A673 (cell line): ENCODE results near the gene B3GAT2. TPM values are rescaled to one million over a fixed set of nuclear protein-coding genes. Genes with fewer than 3 reads are reported as not detected.
A peak's percentile ranks its signal among the peaks of the same experiment; 100 is the strongest.

Experiments
- BruUV-seq: library from RNA; stranded (reverse); fragments of 400-500 nt; replicated peaks from 2 replicates; lab custom pipeline; 2021; lab: Mats Ljungman, UMichigan
- CTCF ChIA-PET: fragments of 300-600 bp; sonication (Branson Sonifier 250); formaldehyde crosslinking; loops from one replicate; lab custom pipeline; 2022; ENCODE audit warnings: antibody characterized with exemption; lab: Charles Lee
- POLR2A ChIA-PET: fragments of 300-600 bp; sonication (Branson Sonifier 250); formaldehyde crosslinking; loops from one replicate; lab custom pipeline; 2022; ENCODE audit warnings: antibody characterized with exemption; ENCODE audit not compliant: low non-redundant PET; lab: Charles Lee
- DNase-seq: peaks from one replicate; pipeline ENCODE4 v3.0.0-alpha.2; 2015; ENCODE audit warnings: low spot score
- H3K27ac ChIP-seq: fragments of 200-600 bp; sonication (generic); 2 replicates; pipeline ENCODE4 v1.5.1; 2016; ENCODE audit warnings: mixed run types, low read depth, mild to moderate bottlenecking, mixed read lengths, antibody characterized with exemption, low read length; ENCODE audit not compliant: poor library complexity, severe bottlenecking
- H3K27me3 ChIP-seq: fragments of 200-600 bp; sonication (generic); replicated peaks from 2 replicates; pipeline ENCODE4 v1.6.1; 2017; ENCODE audit warnings: mixed run types, low read depth, mild to moderate bottlenecking, mixed read lengths, antibody characterized with exemption, low read length; ENCODE audit not compliant: insufficient read depth, poor library complexity
- H3K36me3 ChIP-seq: fragments of 200-600 bp; sonication (generic); 2 replicates; pipeline ENCODE4 v1.6.1; 2016; ENCODE audit warnings: mixed run types, mild to moderate bottlenecking, mixed read lengths, antibody characterized with exemption, low read length; ENCODE audit not compliant: insufficient read depth, poor library complexity, severe bottlenecking
- H3K4me1 ChIP-seq: fragments of 200-600 bp; sonication (generic); 2 replicates; pipeline ENCODE4 v1.6.1; 2017; ENCODE audit warnings: mixed run types, mild to moderate bottlenecking, mixed read lengths, antibody characterized with exemption, low read length; ENCODE audit not compliant: insufficient read depth, poor library complexity, severe bottlenecking
- H3K4me3 ChIP-seq: fragments of 200-600 bp; sonication (generic); 2 replicates; pipeline ENCODE4 v1.5.1; 2016; ENCODE audit warnings: low read depth, mixed run types, mild to moderate bottlenecking, mixed read lengths, low read length; ENCODE audit not compliant: poor library complexity, severe bottlenecking
- H3K9me3 ChIP-seq: fragments of 200-600 bp; sonication (generic); 2 replicates; pipeline ENCODE4 v1.6.1; 2016; ENCODE audit warnings: mixed run types, low read depth, mild to moderate bottlenecking, mixed read lengths, antibody characterized with exemption, low read length; ENCODE audit not compliant: poor library complexity, severe bottlenecking
- CTCF ChIP-seq: fragments of 300-800, 200-600 bp; sonication (generic); conservative IDR thresholded peaks from 2 replicates; pipeline ENCODE4 v1.5.1; 2017; ENCODE audit warnings: low read depth, mild to moderate bottlenecking, antibody characterized with exemption, low read length, moderate library complexity, mixed read lengths
- EZH2 ChIP-seq: fragments of 200-600 bp; sonication (generic); IDR thresholded peaks from 2 replicates; pipeline ENCODE4 v1.6.1; 2017; ENCODE audit warnings: borderline replicate concordance, low read depth, mild to moderate bottlenecking, mixed read lengths, antibody characterized with exemption, low read length; ENCODE audit not compliant: poor library complexity, severe bottlenecking
- intact Hi-C: fragments of 100-400 bp; cut with micrococcal nuclease; formaldehyde crosslinking; loops from one replicate; pipeline ENCODE4 v1.10.0; 2022; ENCODE audit not compliant: unreplicated experiment
- total RNA-seq: library from RNA; stranded (reverse); gene quantifications from 2 replicates; pipeline ENCODE4 v1.2.3, GENCODE V29; 2021

B3GAT2 gene
- total RNA-seq, 1 experiment from 2014 or later, result not detected

DNA sequence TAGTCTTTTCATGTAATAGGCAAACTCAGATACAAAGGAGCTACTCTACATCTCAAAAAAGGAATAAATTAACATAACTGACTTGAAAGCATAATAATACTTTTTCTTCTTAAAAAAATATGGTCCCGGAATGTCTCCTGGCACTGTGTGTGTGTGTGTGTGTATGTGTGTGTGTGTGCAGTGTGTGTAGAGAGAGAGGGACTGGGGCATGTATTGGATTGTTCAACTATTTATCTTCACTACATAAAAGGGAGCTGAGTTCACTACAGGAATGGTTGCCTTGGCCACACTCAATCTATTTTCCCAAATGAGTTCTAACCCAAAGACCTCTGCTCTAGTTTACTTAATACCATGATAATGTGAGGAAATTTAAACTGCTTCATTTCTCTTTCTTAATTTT is 51.1 kb downstream of the B3GAT2 start:
- Histone ChIP-seq H3K27me3 (no peaks in the 10 kb centered on the region), H3K4me3 (no peak overlapping the region), H3K4me1 (no peaks in the 10 kb centered on the region), H3K9me3 (no peaks in the 10 kb centered on the region), H3K36me3 (no peaks in the 10 kb centered on the region), H3K27ac (no peak overlapping the region)
- intact Hi-C loops, result no loop called here
- no peak for DNase-seq
- ChIA-PET CTCF (interaction anchor here (0.6 kb wide), 1 partner anchor 44 kb away, joined by 3 read pairs; no protein-coding TSS in a partner anchor), POLR2A (no interaction called here)
- no TSS peak for BruUV-seq
- TF ChIP-seq CTCF, result no peak
- TF ChIP-seq EZH2, result no peak

DNA sequence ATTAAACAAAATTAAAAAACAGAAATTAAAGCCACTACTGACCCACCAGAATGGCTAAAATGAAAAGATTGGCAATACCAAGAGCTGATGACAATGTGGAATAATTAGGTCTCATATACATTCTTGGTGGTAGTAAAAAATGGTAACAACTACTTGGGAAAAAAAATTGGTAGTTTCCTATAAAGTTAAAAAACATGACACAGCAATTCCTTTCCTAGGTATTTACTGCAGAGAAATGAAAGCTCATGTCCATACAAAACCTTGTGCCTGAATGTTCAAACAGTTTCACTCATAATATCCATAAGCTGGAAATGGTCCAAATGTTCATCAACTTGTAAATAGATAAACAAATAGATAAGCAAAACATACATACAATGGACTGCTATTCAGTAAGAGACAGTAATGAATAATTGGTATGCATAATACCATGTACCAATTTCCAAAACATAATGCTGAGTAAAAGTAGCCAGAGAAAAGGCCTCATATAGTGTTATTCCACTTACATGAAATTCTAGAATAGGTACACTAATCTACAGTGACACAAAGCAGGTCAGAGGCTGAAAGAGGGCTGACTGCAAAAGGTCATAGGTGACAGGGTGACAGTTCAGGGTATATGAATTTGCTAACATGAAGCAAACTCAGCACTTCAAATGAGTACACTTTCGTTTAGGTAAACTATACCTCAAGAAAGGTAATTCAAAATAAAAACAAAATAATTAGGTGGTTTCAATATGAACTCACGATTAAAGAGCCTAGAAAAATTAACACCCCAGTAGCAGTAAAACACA is 53.0 kb downstream of the B3GAT2 start:
- no peaks in the 10 kb centered on the region for H3K9me3 ChIP-seq
- H3K27me3 ChIP-seq, result no peaks in the 10 kb centered on the region
- no peak overlapping the region for H3K27ac ChIP-seq
- no peaks in the 10 kb centered on the region for H3K4me1 ChIP-seq
- POLR2A ChIA-PET, result no interaction called here
- no TSS peak for BruUV-seq
- no peak overlapping the region for H3K4me3 ChIP-seq
- no peak for TF ChIP-seq EZH2
- TF ChIP-seq CTCF, result no peak
- CTCF ChIA-PET, result no interaction called here
- no peak for DNase-seq
- intact Hi-C loops, result no loop called here
- no peaks in the 10 kb centered on the region for H3K36me3 ChIP-seq

- BruUV-seq, result no TSS peak
- no peaks in the 10 kb centered on the region for H3K4me1 ChIP-seq
- DNase-seq, result peak; percentile 6
- no peak for TF ChIP-seq EZH2
- peak; percentile 40; the same call in 1 of the 2 replicates for TF ChIP-seq CTCF
- H3K36me3 ChIP-seq, result no peaks in the 10 kb centered on the region
- H3K4me3 ChIP-seq, result no peak overlapping the region
- H3K27me3 ChIP-seq, result no peaks in the 10 kb centered on the region
- no peaks in the 10 kb centered on the region for H3K9me3 ChIP-seq
- intact Hi-C loops, result no loop called here
- no peak overlapping the region for H3K27ac ChIP-seq
- ChIA-PET POLR2A (interaction anchor here (0.6 kb wide), 1 partner anchor 388 kb away, joined by 9 read pairs; no protein-coding TSS in a partner anchor), CTCF (no interaction called here)
Observed at GRCh38 chr6:70901324-70901723, 55.5 kb downstream of the B3GAT2 start.
